Peyer's patch (tissue), 4 donors: ENCODE measurements around the gene ZNF667.

Experiments used
- POLR2A ChIP-seq, 2 donors: fragments of 450-650 bp; IDR thresholded peaks; one replicate each; pipeline ENCODE4 v1.5.1; 2017; ENCODE audit warnings: antibody characterized with exemption in 2 of 2, mild to moderate bottlenecking in 2 of 2, moderate library complexity in 2 of 2
- TF ChIP-seq, protein P1 (sequence below), 6 experiments: fragments of 450-650 bp in 4 of 6; fragments of 200-600 bp in 2 of 6; sonication (generic) in 1 of 6; IDR thresholded peaks; one replicate each; pipeline ENCODE4 v1.5.1; 2017 to 2019; ENCODE audit warnings: antibody characterized with exemption in 6 of 6, mild to moderate bottlenecking in 3 of 6, moderate library complexity in 1 of 6

DNA sequence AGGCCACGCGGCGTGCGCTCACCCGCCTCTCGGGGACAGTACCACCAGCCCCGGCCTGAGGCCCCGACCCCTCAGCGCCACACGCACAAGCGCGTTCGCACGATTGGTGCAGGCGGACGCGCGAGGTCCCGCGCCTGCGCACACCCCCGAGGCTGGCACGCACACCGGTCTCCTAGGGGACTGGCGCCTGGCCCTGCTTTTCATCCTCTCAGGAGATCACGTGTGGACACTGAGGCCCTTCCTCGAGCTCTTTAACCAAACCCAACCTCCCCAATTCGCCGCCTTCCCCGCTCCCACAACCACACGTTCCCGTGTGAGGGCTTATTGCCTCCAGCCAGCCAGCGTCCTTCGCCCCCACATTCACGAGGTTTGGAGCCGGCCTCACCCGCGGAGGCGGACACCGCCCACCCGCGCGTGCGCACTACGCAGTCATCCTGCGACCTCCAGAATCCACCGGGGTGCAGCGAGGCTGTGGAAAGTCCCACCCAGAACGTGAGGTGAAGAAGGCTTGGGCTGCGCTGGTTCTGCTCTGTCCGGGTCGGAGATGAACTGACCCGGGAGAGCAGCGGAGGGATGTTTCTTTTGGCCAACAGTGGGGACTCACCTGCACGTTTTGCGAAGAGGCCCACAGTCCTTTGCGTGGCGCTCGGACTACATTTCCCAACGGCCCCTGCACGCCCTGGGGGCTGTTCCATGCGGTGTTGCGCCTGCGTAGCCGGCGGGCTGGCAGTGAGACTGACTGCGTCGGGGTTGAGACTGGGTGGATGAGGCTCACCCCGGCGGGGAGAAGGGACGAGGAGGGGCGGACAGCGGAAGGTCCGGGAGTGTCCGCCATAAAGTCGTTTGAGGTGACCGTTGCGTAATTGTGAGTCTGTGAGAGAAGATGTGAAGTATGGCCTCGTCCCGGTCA is 539 bp upstream of the ZNF667 start:
- TF ChIP-seq, protein P1, sequence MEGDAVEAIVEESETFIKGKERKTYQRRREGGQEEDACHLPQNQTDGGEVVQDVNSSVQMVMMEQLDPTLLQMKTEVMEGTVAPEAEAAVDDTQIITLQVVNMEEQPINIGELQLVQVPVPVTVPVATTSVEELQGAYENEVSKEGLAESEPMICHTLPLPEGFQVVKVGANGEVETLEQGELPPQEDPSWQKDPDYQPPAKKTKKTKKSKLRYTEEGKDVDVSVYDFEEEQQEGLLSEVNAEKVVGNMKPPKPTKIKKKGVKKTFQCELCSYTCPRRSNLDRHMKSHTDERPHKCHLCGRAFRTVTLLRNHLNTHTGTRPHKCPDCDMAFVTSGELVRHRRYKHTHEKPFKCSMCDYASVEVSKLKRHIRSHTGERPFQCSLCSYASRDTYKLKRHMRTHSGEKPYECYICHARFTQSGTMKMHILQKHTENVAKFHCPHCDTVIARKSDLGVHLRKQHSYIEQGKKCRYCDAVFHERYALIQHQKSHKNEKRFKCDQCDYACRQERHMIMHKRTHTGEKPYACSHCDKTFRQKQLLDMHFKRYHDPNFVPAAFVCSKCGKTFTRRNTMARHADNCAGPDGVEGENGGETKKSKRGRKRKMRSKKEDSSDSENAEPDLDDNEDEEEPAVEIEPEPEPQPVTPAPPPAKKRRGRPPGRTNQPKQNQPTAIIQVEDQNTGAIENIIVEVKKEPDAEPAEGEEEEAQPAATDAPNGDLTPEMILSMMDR (IDR thresholded peaks at IDR 0.05), result no peak
- TF ChIP-seq POLR2A (IDR thresholded peaks at IDR 0.05), result no peak
